ENCODE results near the gene LRPAP1.

GRCh38 chr4:3488820-3489219 lies 43.4 kb downstream of the LRPAP1 start:
- TF ChIP-seq CTCF (IDR thresholded peaks at IDR 0.05): no peak
- no peak for TF ChIP-seq POLR2AphosphoS5 (IDR thresholded peaks at IDR 0.05)

Measured in esophagus muscularis mucosa (tissue), 3 donors.